GM12801 (cell line): ENCODE measurements around the gene RCAN2.

ENCODE experiments used
- TF ChIP-seq, protein P1 (sequence below): IDR thresholded peaks from one replicate; pipeline ENCODE4 v1.5.1; 2011; ENCODE audit warnings: control low read depth; ENCODE audit not compliant: insufficient read length; ENCODE audit errors: extremely low read depth

The RCAN2 gene

DNA sequence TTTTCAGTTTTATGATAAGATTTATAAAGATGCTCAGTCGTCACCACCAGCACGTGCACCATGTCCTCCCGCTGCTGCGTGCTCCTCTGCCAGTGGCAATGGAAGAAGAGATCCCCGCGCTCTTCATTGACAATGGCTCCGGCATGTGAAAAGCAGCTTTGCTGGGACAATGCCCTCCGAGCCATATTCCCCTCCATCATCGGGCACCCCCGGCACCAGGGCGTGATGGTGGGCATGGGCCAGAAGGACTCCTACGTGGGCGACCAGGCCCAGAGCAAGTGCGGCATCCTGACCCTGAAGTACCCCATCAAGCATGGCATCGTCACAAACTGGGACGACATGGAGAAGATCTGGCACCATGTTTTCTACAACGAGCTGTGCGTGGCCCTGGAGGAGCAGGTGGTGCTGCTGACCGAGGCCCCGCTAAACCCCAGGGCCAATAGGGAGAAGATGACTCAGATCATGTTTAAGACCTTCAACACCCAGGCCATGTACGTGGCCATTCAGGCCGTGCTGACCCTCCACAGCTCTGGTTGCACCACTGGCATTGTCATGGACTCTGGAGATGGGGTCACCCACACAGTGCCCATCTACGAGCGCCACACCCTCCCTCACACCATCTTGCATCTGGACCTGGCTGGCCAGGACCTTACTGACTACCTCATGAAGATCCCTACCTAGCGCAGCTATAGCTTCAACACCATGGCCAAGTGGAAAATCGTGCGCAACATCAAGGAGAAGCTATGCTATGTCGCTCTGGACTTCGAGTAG, 286.2 kb downstream of the RCAN2 start:
- TF ChIP-seq, protein P1, sequence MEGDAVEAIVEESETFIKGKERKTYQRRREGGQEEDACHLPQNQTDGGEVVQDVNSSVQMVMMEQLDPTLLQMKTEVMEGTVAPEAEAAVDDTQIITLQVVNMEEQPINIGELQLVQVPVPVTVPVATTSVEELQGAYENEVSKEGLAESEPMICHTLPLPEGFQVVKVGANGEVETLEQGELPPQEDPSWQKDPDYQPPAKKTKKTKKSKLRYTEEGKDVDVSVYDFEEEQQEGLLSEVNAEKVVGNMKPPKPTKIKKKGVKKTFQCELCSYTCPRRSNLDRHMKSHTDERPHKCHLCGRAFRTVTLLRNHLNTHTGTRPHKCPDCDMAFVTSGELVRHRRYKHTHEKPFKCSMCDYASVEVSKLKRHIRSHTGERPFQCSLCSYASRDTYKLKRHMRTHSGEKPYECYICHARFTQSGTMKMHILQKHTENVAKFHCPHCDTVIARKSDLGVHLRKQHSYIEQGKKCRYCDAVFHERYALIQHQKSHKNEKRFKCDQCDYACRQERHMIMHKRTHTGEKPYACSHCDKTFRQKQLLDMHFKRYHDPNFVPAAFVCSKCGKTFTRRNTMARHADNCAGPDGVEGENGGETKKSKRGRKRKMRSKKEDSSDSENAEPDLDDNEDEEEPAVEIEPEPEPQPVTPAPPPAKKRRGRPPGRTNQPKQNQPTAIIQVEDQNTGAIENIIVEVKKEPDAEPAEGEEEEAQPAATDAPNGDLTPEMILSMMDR = no peak

DNA sequence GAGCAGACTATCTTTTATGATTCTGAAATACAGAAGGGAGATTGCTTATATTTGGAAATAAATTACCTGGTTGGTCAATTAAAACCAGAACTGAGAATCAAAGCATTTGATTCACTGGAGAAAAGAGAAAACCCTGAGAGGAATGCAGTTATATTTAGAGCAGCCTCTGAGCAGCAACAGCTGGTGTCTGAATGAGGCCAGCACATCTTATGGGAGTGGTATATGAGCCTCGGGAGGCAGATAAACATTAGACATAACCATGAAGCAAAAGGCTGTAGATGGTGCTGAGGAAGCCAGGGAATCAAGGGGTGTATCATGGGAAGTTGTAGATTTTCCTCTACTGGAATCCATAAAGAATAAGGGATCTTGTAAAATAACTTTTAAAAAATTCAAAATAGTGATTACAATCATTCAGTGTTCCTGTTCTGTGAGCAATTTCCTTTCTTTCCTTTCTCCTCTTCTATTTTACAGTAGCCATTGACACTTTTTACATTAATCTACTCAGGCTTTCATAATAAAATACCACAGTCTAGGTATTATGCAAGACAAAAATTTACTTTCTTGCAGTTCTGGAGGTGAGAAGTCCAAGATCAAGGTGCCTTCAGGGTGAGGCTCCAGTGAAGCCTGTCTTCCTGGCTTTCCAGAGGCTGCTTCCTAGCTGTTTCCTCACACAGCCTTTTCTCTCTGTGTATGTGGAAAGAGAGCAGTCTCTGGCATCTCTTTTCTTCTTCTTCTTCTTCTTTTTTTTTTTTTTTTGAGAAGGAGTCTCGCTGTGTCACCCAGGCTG, 287.7 kb downstream of the RCAN2 start:
- TF ChIP-seq, protein P1 = no peak

DNA sequence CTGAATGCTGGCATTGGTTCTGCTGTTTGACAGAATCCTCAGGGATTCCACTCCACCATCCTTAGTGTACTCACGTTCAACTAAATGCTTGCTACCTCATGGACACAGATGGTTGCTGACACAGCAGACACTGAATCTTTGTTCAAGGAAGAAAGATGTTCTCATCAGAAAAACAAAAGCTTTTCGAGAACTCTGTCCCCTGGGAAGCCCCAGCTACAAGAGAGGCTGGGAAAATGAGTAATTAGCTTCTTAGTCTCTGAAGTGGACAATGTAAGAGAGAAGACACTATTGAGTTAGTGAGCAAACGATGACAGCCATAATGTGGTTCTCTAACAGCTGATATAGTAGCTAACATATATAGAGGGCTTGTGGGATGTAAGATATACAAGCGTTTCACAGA, 289.5 kb downstream of the RCAN2 start:
- TF ChIP-seq, protein P1 = no peak

DNA sequence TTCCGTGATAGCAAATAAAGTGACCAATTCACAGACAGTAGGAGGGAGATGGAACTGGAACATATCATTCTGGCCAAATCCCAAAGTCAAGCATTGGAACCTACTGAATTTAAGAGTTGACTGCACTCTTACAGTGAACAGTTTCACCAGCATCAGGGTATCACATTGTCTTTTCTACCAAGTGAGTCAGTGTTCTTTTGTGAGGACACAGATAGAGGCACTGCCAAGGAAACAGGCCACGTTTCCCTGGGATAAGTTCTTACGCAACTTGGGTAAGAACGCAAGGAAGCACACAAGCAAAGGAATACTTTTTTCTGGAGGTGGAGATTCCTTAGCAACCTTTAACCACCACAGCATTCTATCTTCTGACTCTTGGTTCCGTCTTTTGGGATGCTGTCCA, 291.9 kb downstream of the RCAN2 start:
- TF ChIP-seq, protein P1 = no peak

DNA sequence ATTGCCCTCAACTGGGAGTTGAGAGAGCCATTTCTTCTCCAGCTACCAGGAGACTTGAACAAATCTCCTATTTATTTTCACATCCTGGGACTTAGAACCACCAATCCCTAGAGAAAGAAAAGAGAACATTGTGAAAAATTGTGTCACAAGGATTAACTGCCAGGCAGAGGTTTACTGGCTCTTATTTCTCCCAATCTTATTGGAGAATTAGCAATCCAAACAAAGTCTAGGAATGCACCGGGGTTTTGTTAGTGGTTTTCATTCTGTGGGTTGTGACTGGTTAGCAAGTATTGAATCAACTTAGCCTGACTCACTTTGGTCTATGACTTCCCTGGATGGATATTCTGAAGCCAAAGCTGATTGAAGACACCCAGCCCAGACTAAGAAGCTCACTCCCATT, 299.3 kb downstream of the RCAN2 start:
- TF ChIP-seq, protein P1 = no peak

DNA sequence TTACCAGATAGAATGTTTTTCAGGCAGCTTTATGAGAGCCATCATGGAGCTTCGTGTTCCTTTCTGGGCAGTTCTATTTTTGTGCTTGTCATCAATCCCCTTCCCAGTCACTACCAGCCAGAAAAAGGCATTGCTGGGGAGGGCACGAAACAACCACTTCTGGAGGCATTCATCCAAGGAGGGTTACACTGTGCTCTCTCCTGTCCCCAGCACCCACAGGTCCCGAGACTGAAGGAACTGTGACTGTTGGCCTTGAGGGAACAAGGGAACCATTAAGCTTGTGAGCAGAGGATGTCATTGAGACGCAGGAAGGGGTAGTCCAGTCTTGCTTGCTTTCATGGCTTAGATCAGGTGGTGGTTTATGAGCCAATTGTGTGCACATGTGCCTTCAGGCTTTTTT, 300.4 kb downstream of the RCAN2 start:
- TF ChIP-seq, protein P1 = no peak

DNA sequence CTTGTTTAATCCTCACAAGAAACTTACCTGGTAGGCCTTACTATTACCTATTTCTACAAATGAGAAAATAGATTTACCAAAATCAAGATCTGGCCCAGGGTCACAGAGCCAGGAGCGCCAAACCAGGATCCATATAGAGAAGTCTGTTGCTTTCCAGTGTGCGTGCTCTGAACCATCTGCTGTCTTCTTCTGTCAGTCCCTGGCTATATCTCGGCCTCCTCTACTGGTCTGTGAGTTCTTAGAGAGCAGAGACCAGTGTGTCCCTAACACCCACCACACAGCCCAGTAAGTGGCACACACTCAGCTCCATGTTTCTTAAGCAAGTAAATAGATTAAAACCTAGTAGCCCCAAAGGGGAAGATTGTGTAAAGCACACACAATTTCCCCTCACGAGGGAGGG, 301.5 kb downstream of the RCAN2 start:
- TF ChIP-seq, protein P1 = no peak
